ENCODE data around the gene RTN4RL1. TPM values are rescaled to one million over a fixed set of nuclear protein-coding genes. Genes with fewer than 3 reads are reported as not detected.
A peak's percentile ranks its signal among the peaks of the same experiment; 100 is the strongest.

Gene RTN4RL1
- total RNA-seq, 4 donors from 2014 or later, result 7.3 to 12.6 (median 7.8) TPM

- no peak for DNase-seq (ENCODE audit: low spot score in 2 of 2)
- TF ChIP-seq POLR2A (IDR thresholded peaks at IDR 0.05) (no peak), EP300 (IDR thresholded peaks at IDR 0.05) (no peak), CTCF (IDR thresholded peaks at IDR 0.05) (no peak)
- H3K4me1 ChIP-seq, result peaks cover 0 to 99% (median 73%) of the 10 kb centered on the region in 4 donors
- no peak overlapping the region for H3K4me3 ChIP-seq
- H3K27ac ChIP-seq, result peak overlapping the region; percentile 66 to 92 (median 92)
- H3K27me3 ChIP-seq, result peaks cover 0 to 17% of the 10 kb centered on the region in 2 donors
- WGBS, 2 donors, result 33 to 39% methylated on average over 11 of the region's 11 CpGs
- no peaks in the 10 kb centered on the region for H3K9me3 ChIP-seq
- peaks cover 0 to 91% (median 0%) of the 10 kb centered on the region in 3 donors for H3K36me3 ChIP-seq
Observed at GRCh38 chr17:2062571-2063183, 37.5 kb upstream of the RTN4RL1 start.

GRCh38 chr17:2061441-2061958 is 36.4 kb upstream of the RTN4RL1 start:
- Histone ChIP-seq H3K4me1 (peaks cover 0 to 97% (median 64%) of the 10 kb centered on the region in 4 donors), H3K27me3 (peaks cover 0 to 17% of the 10 kb centered on the region in 2 donors), H3K36me3 (peaks cover 0 to 88% (median 0%) of the 10 kb centered on the region in 3 donors), H3K9me3 (no peaks in the 10 kb centered on the region), H3K4me3 (no peak overlapping the region), H3K27ac (peak overlapping the region; percentile 66 to 92 (median 92))
- no peak for DNase-seq (ENCODE audit: low spot score in 2 of 2)
- TF ChIP-seq EP300 (IDR thresholded peaks at IDR 0.05), result no peak
- TF ChIP-seq POLR2A (IDR thresholded peaks at IDR 0.05), result no peak
- TF ChIP-seq CTCF (IDR thresholded peaks at IDR 0.05), result no peak
- 63 to 70% methylated on average over 14 to 17 of the region's 17 CpGs for WGBS, 2 donors

GRCh38 chr17:2060681-2061440 is 35.7 kb upstream of the RTN4RL1 start:
- peaks cover 0 to 17% of the 10 kb centered on the region in 2 donors for H3K27me3 ChIP-seq
- peaks cover 0 to 87% (median 0%) of the 10 kb centered on the region in 3 donors for H3K36me3 ChIP-seq
- no peak overlapping the region for H3K4me3 ChIP-seq
- peaks cover 0 to 94% (median 62%) of the 10 kb centered on the region in 4 donors for H3K4me1 ChIP-seq
- 57 to 71% methylated on average over 18 to 21 of the region's 21 CpGs for WGBS, 2 donors
- TF ChIP-seq EP300 (IDR thresholded peaks at IDR 0.05) (no peak), POLR2A (IDR thresholded peaks at IDR 0.05) (no peak), CTCF (IDR thresholded peaks at IDR 0.05) (no peak)
- H3K9me3 ChIP-seq, result no peaks in the 10 kb centered on the region
- no peak for DNase-seq (ENCODE audit: low spot score in 2 of 2)
- H3K27ac ChIP-seq, result peak overlapping the region; percentile 66 to 92 (median 92)

- Histone ChIP-seq H3K4me1 (peaks cover 0 to 92% (median 57%) of the 10 kb centered on the region in 4 donors), H3K27me3 (peaks cover 0 to 17% of the 10 kb centered on the region in 2 donors), H3K9me3 (no peaks in the 10 kb centered on the region), H3K4me3 (no peak overlapping the region), H3K36me3 (peaks cover 0 to 81% (median 0%) of the 10 kb centered on the region in 3 donors), H3K27ac (peak overlapping the region; percentile 66 to 92 (median 92))
- WGBS, 2 donors, result 62 to 70% methylated on average over 6 of the region's 6 CpGs
- DNase-seq (ENCODE audit: low spot score in 2 of 2), result no peak
- TF ChIP-seq EP300 (IDR thresholded peaks at IDR 0.05) (no peak), POLR2A (IDR thresholded peaks at IDR 0.05) (no peak), CTCF (IDR thresholded peaks at IDR 0.05) (no peak)
Observed at GRCh38 chr17:2060385-2060658, 35.2 kb upstream of the RTN4RL1 start.

Data from tibial nerve (tissue), 4 donors.